Tibial nerve (tissue), 4 donors: ENCODE data around the gene NTM.

Source experiments
- CTCF ChIP-seq, 5 experiments: fragments of 200-600 bp in 3 of 5; fragments of 450-650 bp in 2 of 5; sonication (generic) in 3 of 5; IDR thresholded peaks; one replicate each; pipeline ENCODE4 v1.5.1; 2016 to 2019; ENCODE audit warnings: antibody characterized with exemption in 5 of 5, mild to moderate bottlenecking in 3 of 5, moderate library complexity in 2 of 5
- EP300 ChIP-seq, 2 donors: sonication (generic); formaldehyde crosslinking; IDR thresholded peaks; one replicate each; pipeline ENCODE4 v1.6.1; 2017; ENCODE audit warnings: antibody characterized with exemption in 2 of 2, mild to moderate bottlenecking in 1 of 2
- POLR2A ChIP-seq, 2 donors: fragments of 450-650 bp; IDR thresholded peaks; one replicate each; pipeline ENCODE4 v1.6.1; 2017; ENCODE audit warnings: antibody characterized with exemption in 2 of 2, mild to moderate bottlenecking in 2 of 2, moderate library complexity in 2 of 2

DNA sequence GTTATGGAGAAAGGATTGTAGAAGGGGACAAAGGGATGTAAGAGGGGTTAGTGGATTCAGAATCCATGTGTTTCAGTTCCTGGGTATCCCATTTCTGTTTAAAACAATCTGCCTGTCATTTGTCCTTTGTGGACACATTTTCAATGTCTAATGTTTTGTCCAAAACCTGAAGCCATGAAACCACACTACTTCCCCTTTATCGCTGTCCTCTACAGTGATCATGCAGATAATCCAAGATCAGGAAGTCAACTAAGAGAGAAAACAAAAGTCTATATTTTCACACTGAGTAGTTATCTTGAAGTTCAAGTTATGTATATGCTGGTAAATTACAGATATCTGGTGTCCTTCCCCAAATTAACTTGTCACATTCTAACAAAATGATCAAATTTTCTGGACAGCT, 457.0 kb downstream of the NTM start:
- TF ChIP-seq CTCF (IDR thresholded peaks at IDR 0.05) (no peak), EP300 (IDR thresholded peaks at IDR 0.05) (no peak), POLR2A (IDR thresholded peaks at IDR 0.05) (no peak)
